Muscle of leg (tissue), 16 donors: Measurements from ENCODE around the gene KLHL13. TPM values are rescaled to one million over a fixed set of nuclear protein-coding genes. Genes with fewer than 3 reads are reported as not detected.
"Not testable (repeated sequence)": the region's sequence is repeated elsewhere in the genome, so short reads cannot be mapped to it uniquely, and the experiment has no call there.

Experiments used
- DNase-seq: peaks from one replicate; pipeline ENCODE4 v3.0.0; 2013
- H3K27ac ChIP-seq: one replicate; pipeline ENCODE4 v1.5.1; 2013; ENCODE audit warnings: mild to moderate bottlenecking, low read length, control low read depth
- H3K27me3 ChIP-seq: one replicate; pipeline ENCODE4 v1.6.1; 2013; ENCODE audit warnings: low read length; ENCODE audit not compliant: control insufficient read depth, insufficient read depth
- H3K36me3 ChIP-seq: one replicate; pipeline ENCODE4 v1.6.1; 2013; ENCODE audit warnings: low read length; ENCODE audit not compliant: control insufficient read depth, insufficient read depth
- H3K4me1 ChIP-seq: one replicate; pipeline ENCODE4 v1.6.1; 2013; ENCODE audit warnings: low read length; ENCODE audit not compliant: control insufficient read depth, insufficient read depth
- H3K4me3 ChIP-seq: one replicate; pipeline ENCODE4 v1.5.1; 2013; ENCODE audit warnings: low read length, control low read depth
- H3K9me3 ChIP-seq: replicated peaks from 2 replicates; pipeline ENCODE4 v1.6.1; 2013; ENCODE audit warnings: low read depth, low read length; ENCODE audit not compliant: control insufficient read depth
- WGBS: methylation state at CpG from one replicate; pipeline ENCODE4 v1.1.5; 2013; ENCODE audit warnings: missing lambda C conversion rate; ENCODE audit not compliant: insufficient coverage; 5-methylcytosine and 5-hydroxymethylcytosine counted together
- long read RNA-seq, 11 donors: transcript quantifications; one replicate each; lab custom pipeline, GENCODE V29; 2026
- polyA plus RNA-seq, 8 donors: library from polyadenylated mRNA; unstranded; fragments of 120-200 nt; gene quantifications; one replicate each; pipeline versions ENCODE4 v1.2.1 to v1.2.3, GENCODE V29; 2013; ENCODE audit warnings: inconsistent platforms in 1 of 8, low replicate concordance in 1 of 8; ENCODE audit not compliant: insufficient read length in 8 of 8, insufficient read depth in 1 of 8
- total RNA-seq: library from RNA; stranded (reverse); fragments of 120-200 nt; gene quantifications from one replicate; pipeline ENCODE4 v1.2.4, GENCODE V29; 2013

KLHL13 gene, protein sequence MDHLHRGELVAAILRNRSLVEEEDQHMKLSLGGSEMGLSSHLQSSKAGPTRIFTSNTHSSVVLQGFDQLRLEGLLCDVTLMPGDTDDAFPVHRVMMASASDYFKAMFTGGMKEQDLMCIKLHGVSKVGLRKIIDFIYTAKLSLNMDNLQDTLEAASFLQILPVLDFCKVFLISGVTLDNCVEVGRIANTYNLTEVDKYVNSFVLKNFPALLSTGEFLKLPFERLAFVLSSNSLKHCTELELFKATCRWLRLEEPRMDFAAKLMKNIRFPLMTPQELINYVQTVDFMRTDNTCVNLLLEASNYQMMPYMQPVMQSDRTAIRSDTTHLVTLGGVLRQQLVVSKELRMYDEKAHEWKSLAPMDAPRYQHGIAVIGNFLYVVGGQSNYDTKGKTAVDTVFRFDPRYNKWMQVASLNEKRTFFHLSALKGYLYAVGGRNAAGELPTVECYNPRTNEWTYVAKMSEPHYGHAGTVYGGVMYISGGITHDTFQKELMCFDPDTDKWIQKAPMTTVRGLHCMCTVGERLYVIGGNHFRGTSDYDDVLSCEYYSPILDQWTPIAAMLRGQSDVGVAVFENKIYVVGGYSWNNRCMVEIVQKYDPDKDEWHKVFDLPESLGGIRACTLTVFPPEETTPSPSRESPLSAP
- total RNA-seq, result 47.1 TPM
- polyA plus RNA-seq, result 10 to 100 TPM; 44.5 to 70.1 (median 58.6) TPM
- long read RNA-seq, donor 1, partial matches to known transcripts, result 5 of 10 reads
- long read RNA-seq, donor 1, other reads (novel, unspliced or antisense), result 0 of 10 reads
- long read RNA-seq, donor 2, partial matches to known transcripts, result 0 of 2 reads
- long read RNA-seq, donor 2, other reads (novel, unspliced or antisense), result 0 of 2 reads
- long read RNA-seq, donor 3, transcript KLHL13-204 (7 exons, 3,256 nt), result major isoform, 8 of 12 reads
- long read RNA-seq, donor 3, partial matches to known transcripts, result 0 of 12 reads
- long read RNA-seq, donor 3, other reads (novel, unspliced or antisense), result 0 of 12 reads
- long read RNA-seq, donor 4, transcript KLHL13-204 (7 exons, 3,256 nt), result major isoform, 5 of 8 reads
- long read RNA-seq, donor 4, partial matches to known transcripts, result 0 of 8 reads
- long read RNA-seq, donor 4, other reads (novel, unspliced or antisense), result 0 of 8 reads
- long read RNA-seq, donor 5, full-length matches to known transcripts, result 13 of 45 reads
- long read RNA-seq, donor 5, partial matches to known transcripts, result 32 of 45 reads
- long read RNA-seq, donor 5, other reads (novel, unspliced or antisense), result 0 of 45 reads
- long read RNA-seq, donor 6, full-length matches to known transcripts, result 25 of 25 reads
- long read RNA-seq, donor 6, partial matches to known transcripts, result 0 of 25 reads
- long read RNA-seq, donor 6, other reads (novel, unspliced or antisense), result 0 of 25 reads
- long read RNA-seq, donor 7, transcript KLHL13-204 (7 exons, 3,256 nt), result major isoform, 7 of 19 reads
- long read RNA-seq, donor 7, partial matches to known transcripts, result 10 of 19 reads
- long read RNA-seq, donor 7, other reads (novel, unspliced or antisense), result 0 of 19 reads
- long read RNA-seq, donor 8, full-length matches to known transcripts, result 9 of 9 reads
- long read RNA-seq, donor 8, partial matches to known transcripts, result 0 of 9 reads
- long read RNA-seq, donor 8, other reads (novel, unspliced or antisense), result 0 of 9 reads
- long read RNA-seq, donor 9, full-length matches to known transcripts, result 7 of 12 reads
- long read RNA-seq, donor 9, partial matches to known transcripts, result 5 of 12 reads
- long read RNA-seq, donor 9, other reads (novel, unspliced or antisense), result 0 of 12 reads
- long read RNA-seq, donor 10, transcript KLHL13-204 (7 exons, 3,256 nt), result major isoform, 18 of 24 reads
- long read RNA-seq, donor 10, partial matches to known transcripts, result 0 of 24 reads
- long read RNA-seq, donor 10, other reads (novel, unspliced or antisense), result 0 of 24 reads
- long read RNA-seq, donor 11, partial matches to known transcripts, result 0 of 6 reads
- long read RNA-seq, donor 11, other reads (novel, unspliced or antisense), result 0 of 6 reads

DNA sequence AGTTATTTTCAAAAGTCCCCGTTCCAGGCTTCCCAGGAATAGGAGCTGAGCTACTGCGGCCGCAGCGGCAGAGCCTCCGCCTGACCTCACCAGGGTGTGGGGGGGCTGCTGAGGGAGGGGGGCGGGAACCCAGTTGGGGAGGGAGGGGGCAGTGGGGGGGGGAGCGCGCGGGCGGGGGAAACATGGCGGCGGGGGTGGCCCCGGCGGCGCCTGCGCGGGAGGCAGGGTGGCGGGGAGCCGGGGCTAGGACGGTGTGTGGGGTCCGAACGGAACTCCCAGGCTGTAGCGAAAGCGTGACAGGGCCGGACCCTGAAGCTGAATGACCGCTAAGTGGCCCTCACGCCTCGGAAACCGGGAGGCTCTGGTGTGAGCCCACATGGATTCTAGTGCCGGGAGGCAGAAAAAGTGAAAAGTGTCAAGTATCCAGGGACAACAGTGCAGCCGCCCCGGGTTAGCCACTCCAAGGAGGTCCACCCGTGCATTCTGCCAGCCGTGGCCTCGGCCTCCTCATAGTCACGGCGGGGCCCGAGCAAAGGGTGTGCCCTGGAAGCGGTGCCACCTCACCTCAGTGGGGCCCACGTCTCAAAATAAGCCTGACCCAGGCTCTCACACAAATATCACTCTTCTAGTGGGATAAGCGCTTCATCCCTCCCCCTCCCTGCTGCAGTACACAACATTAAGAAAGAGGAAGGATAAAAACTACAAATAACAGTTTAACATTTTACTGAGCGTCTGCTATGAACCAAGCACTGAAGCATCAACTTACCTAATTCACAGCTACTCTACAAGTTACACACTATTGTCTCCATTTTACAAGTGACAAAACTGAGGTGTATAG lies at the start of gene KLHL13:
Gene KLHL13 (minus strand): TSS at position 98 of the 838 bp plus-strand sequence. CDS start 88,337 bp downstream, outside the sequence.
- no peaks in the 10 kb centered on the region for H3K36me3 ChIP-seq
- DNase-seq, result peak; percentile 81
- H3K27me3 ChIP-seq, result peaks cover 14% of the 10 kb centered on the region
- H3K4me3 ChIP-seq, result peak within 1 kb of the TSS; percentile 71
- H3K4me1 ChIP-seq, result peaks cover 2% of the 10 kb centered on the region
- peak within 1 kb of the TSS; percentile 90 for H3K27ac ChIP-seq
- H3K9me3 ChIP-seq, result no peaks in the 10 kb centered on the region
- WGBS, result 16% methylated on average over 18 of the region's 42 CpGs

DNA sequence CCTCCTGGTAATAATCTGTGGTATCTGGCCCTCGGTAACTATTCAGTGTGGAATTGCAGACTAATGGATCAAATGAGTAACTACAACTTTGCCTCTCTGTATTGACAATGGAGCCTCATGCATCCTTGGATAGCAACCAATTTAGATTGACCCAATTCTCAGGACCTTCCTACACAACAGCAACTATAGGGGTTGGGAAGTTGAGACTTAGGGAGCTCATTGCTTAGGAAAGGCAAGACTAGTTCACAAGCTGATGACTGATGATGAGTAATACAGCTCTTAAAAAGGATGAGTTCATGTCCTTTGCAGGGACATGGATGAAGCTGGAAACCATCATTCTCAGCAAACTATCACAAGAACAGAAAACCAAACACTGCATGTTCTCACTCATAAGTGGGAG lies 47.5 kb upstream of the KLHL13 start:
- H3K4me1 ChIP-seq, result no peaks in the 10 kb centered on the region
- no peak for DNase-seq
- H3K9me3 ChIP-seq, result no peaks in the 10 kb centered on the region
- H3K4me3 ChIP-seq, result no peak overlapping the region
- no peaks in the 10 kb centered on the region for H3K36me3 ChIP-seq
- no CpG with 5 or more reads among the region's 1 CpG for WGBS
- peaks cover 2% of the 10 kb centered on the region for H3K27me3 ChIP-seq
- no peak overlapping the region for H3K27ac ChIP-seq

DNA sequence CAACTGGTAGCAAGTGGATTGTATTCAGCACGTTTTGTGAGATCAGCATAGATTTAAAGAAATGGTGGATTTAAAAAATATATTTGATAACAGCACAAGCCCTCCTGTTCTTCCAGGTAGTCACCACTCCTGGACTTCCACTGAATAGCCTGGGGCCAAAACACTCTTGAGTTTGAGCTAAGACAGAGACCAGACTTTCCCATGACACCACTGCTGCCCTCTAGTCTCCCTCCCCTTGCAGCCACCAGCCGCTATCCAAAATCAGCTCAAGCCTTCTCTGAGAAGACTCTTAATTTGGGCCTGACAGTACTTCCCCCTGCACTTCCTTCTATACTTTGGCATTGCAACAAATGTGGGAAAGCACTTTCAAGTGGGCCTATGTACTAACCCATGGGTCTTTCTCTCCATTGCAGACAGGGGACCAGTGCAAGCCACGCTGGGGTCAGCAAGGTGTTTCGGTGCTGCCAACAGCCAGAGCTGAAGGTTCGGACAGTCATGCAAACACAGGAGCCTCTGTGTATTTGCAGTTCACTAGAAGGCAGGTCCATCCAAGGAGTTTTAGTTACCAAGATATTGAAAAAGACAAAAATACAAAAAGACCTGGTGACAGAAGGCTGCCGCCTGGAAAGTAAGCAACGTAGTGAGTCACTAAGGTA lies 40.5 kb upstream of the KLHL13 start:
- WGBS, result 84% methylated on average over 4 of the region's 7 CpGs
- H3K4me3 ChIP-seq, result no peak overlapping the region
- H3K27ac ChIP-seq, result no peak overlapping the region
- H3K36me3 ChIP-seq, result no peaks in the 10 kb centered on the region
- no peak for DNase-seq
- no peaks in the 10 kb centered on the region for H3K4me1 ChIP-seq
- H3K27me3 ChIP-seq, result peaks cover 8% of the 10 kb centered on the region
- H3K9me3 ChIP-seq, result no peaks in the 10 kb centered on the region

DNA sequence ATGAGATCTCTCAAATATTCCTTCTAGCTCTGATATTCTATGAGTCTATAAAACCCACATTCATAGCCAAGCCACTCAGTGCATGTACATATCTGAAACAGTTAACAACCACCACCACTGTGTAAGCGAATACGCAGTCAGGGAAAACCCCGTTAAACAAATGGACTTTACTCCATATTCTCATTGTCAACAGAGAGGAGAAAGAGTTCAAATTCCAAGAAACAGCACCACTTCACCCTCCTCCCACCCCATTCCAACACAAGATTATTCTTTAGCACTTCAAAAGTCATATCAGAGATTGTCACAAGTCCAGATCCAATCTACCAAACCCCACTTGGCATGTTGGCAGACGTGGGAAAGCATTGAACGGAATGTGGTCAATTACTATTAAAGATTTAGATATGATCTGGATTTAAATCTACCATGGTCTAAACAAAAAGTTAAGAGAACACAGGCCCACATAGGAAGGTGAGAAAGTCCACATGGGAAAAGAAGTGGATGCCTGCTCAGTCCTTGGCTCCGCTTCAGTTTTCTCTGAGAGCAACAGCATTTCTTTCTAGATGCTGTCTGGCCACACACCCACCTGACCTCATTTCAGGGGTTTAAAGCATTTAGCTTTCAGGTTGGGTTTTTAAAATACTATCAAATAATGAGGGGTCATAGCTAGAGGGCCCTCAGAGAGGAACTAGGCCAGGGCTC lies 39.8 kb upstream of the KLHL13 start:
- 78% methylated on average over 3 of the region's 6 CpGs for WGBS
- no peak for DNase-seq
- no peak overlapping the region for H3K27ac ChIP-seq
- no peaks in the 10 kb centered on the region for H3K9me3 ChIP-seq
- peaks cover 8% of the 10 kb centered on the region for H3K27me3 ChIP-seq
- no peaks in the 10 kb centered on the region for H3K36me3 ChIP-seq
- no peak overlapping the region for H3K4me3 ChIP-seq
- H3K4me1 ChIP-seq, result no peaks in the 10 kb centered on the region

DNA sequence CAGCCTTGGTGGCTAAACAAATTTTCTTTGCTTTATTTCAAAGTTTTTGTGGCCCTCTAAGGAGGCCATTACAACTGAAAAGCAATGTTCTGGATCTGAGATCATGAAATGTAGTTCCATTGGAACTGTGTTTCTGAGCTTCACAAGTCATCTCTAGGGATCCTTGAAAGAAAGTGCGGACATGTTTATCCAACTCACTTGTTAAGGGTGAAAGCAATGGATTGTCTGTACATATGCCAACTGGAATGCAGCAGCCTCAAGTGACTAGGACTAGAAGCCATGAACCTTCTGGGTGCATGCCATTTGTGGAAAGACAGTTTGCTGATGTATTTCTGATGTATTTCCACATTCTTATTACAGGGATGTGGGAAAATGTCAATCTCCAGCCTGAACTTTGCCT lies 36.7 kb upstream of the KLHL13 start:
- no peaks in the 10 kb centered on the region for H3K9me3 ChIP-seq
- 33% methylated on average over 1 of the region's 1 CpG for WGBS
- H3K4me3 ChIP-seq, result no peak overlapping the region
- peaks cover 10% of the 10 kb centered on the region for H3K27me3 ChIP-seq
- H3K4me1 ChIP-seq, result no peaks in the 10 kb centered on the region
- no peaks in the 10 kb centered on the region for H3K36me3 ChIP-seq
- H3K27ac ChIP-seq, result no peak overlapping the region
- peak; percentile 41 for DNase-seq

DNA sequence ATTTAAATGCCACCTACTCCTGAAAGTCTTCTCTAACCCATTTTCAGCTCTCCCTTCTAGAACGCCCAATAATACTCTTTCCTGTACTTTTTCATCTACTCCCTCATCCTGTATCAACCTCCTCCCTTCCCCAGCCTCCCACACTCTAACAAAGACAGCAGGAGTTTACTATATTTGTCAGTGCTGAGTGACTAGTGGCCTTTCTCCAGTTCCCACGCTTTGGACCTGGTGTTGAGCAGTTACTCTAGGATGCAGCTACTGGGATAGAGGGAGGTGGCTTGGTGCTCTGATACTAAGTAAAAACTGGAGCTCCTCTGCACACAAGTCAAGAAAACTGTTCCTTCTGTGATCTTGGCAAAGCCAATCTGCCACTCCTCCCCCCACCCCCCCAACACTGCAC lies 36.1 kb upstream of the KLHL13 start:
- H3K4me1 ChIP-seq, result no peaks in the 10 kb centered on the region
- no peaks in the 10 kb centered on the region for H3K9me3 ChIP-seq
- peaks cover 10% of the 10 kb centered on the region for H3K27me3 ChIP-seq
- no peak overlapping the region for H3K27ac ChIP-seq
- no peaks in the 10 kb centered on the region for H3K36me3 ChIP-seq
- WGBS, result 67% methylated on average over 1 of the region's 2 CpGs
- H3K4me3 ChIP-seq, result no peak overlapping the region
- DNase-seq, result peak; percentile 17

DNA sequence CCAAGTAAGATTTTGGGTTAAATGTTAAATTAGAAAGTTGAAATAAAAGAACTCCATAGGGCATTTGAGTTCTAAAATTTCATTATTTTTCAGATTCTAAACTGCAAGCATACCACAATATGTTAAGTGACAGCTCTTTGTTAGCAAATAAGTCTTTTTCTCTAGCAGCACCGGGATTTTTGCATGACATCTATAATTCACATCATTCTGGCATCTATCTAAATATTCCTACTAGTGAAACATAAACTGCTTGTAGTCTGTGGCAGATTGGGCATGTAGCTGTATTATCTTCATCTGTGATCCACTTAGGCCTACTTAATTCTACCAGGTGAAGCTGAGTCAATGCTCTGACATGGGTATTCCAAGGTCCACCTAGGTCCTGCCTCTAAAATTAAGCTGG lies 32.1 kb upstream of the KLHL13 start:
- no peaks in the 10 kb centered on the region for H3K9me3 ChIP-seq
- no CpG with 5 or more reads among the region's 1 CpG for WGBS
- H3K4me1 ChIP-seq, result no peaks in the 10 kb centered on the region
- DNase-seq, result no peak
- H3K36me3 ChIP-seq, result no peaks in the 10 kb centered on the region
- peaks cover 5% of the 10 kb centered on the region for H3K27me3 ChIP-seq
- no peak overlapping the region for H3K4me3 ChIP-seq
- H3K27ac ChIP-seq, result no peak overlapping the region

DNA sequence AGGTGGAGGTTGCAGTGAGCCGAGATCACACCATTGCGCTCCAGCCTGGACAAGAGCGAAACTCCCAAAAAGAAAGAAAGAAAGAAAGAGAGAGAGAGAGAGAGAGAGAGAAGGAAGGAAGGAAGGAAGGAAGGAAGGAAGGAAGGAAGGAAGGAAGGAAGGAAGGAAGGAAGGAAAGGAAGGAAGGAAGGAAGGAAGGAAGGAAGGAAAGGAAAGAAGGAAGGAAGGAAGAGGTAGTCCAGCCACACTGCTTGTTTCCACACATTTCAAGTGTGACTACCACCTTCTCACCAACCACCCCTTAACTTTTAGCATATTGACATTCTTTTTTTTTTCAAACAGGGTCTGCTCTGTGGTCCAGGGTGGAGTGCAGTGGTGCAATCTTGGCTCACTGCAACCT lies 31.2 kb upstream of the KLHL13 start:
- H3K4me3 ChIP-seq, H3K36me3 ChIP-seq, H3K4me1 ChIP-seq, H3K9me3 ChIP-seq, H3K27ac ChIP-seq, H3K27me3 ChIP-seq, DNase-seq: not testable (repeated sequence)
- WGBS, result 93% methylated on average over 3 of the region's 3 CpGs
